Ovary (tissue), 9 donors: ENCODE results near the gene NUDCD3. TPM values are rescaled to one million over a fixed set of nuclear protein-coding genes. Genes with fewer than 3 reads are reported as not detected.
A peak's percentile ranks its signal among the peaks of the same experiment; 100 is the strongest.

Experiments used
- DNase-seq, 5 donors: peaks; one replicate each; pipeline ENCODE4 v3.0.0-alpha.2; 2019 to 2020
- H3K27ac ChIP-seq, 2 donors: fragments of 200-600 bp; one replicate each; pipeline versions ENCODE4 v1.5.1 to v1.8.0; 2019 to 2022
- H3K27me3 ChIP-seq: fragments of 200-600 bp; one replicate; pipeline ENCODE4 v1.8.0; 2022
- H3K36me3 ChIP-seq: fragments of 200-600 bp; sonication (generic); one replicate; pipeline ENCODE4 v1.5.1; 2019
- H3K4me1 ChIP-seq: one replicate; pipeline ENCODE4 v1.8.1; 2013; ENCODE audit warnings: mild to moderate bottlenecking, moderate library complexity; ENCODE audit not compliant: insufficient read depth
- H3K4me3 ChIP-seq: fragments of 200-600 bp; sonication (generic); one replicate; pipeline ENCODE4 v1.5.1; 2017
- H3K9me3 ChIP-seq, 2 donors: fragments of 200-600 bp in 1 of 2; sonication (generic) in 1 of 2; one replicate each; pipeline versions ENCODE4 v1.5.1 to v1.8.1; 2013 to 2019; ENCODE audit warnings: mild to moderate bottlenecking in 1 of 2, moderate library complexity in 1 of 2
- EP300 ChIP-seq: sonication (generic); formaldehyde crosslinking; IDR thresholded peaks from one replicate; pipeline ENCODE4 v1.6.1; 2017; ENCODE audit warnings: antibody characterized with exemption
- POLR2A ChIP-seq: fragments of 450-650 bp; IDR thresholded peaks from one replicate; pipeline ENCODE4 v1.6.1; 2017; ENCODE audit warnings: antibody characterized with exemption, mild to moderate bottlenecking, moderate library complexity
- WGBS, 3 donors: extraction: QIAGEN DNeasy Blood & Tissue Kit in 1 of 3; methylation state at CpG; one replicate each; pipeline versions ENCODE4 v1.1.5 to v1.1.7; 2013 to 2017; 5-methylcytosine and 5-hydroxymethylcytosine counted together
- intact Hi-C, 4 donors: fragments of 100-400 bp; cut with DNase I; formaldehyde crosslinking; loops; one replicate each; pipeline versions ENCODE4 v1.11.0 to v1.15.1; 2022 to 2023
- polyA plus RNA-seq, 2 donors: library from polyadenylated mRNA; stranded (reverse); fragments of 200-250 nt in 1 of 2; fragments of 350-450 nt in 1 of 2; fragmentation: Illumina TruSeq in 1 of 2; extraction: RNeasy Lipid Tissue Mini Kit (QIAGEN cat#74804) in 1 of 2; gene quantifications; one replicate each; pipeline ENCODE4 v1.2.3, GENCODE V29; 2013 to 2014
- total RNA-seq, 7 donors: library from RNA; depleted of rRNA in 2 of 7; stranded (reverse); fragments of >200 nt in 2 of 7; fragmentation: NEBNext Ultra II Directional in 3 of 7; extraction: Animal tissue kit (Norgen Biotek cat#: 25700) in 3 of 7; gene quantifications; one replicate each; pipeline versions ENCODE4 v1.1.0 to v1.2.4, GENCODE V29; 2016 to 2023
- TF ChIP-seq, protein P1 (sequence below), 3 donors: fragments of 450-650 bp in 2 of 3; fragments of 200-600 bp in 1 of 3; IDR thresholded peaks; one replicate each; pipeline versions ENCODE4 v1.5.1 to v1.8.0; 2016 to 2022; ENCODE audit warnings: antibody characterized with exemption in 3 of 3, mild to moderate bottlenecking in 1 of 3
- donor health status: DM: no; HTN: no; CAD: no; lungs with moderate emphysema.
- donor health status: DM: no; HTN: no; CAD: no.
- donor health status: Bipolar disorder and iron deficiency.
- donor health status: DM: yes; HTN: yes; CAD: no.
- donor health status: DM: no; HTN: no; CAD: no.
- donor health status: DM: yes; HTN: yes; CAD: no.

Gene NUDCD3
- total and polyA plus RNA-seq, 9 donors = 32.1 to 117 (median 102) TPM

GRCh38 chr7:44385434-44386138, 104.9 kb downstream of the NUDCD3 start:
- TF ChIP-seq POLR2A = no peak
- no peak for TF ChIP-seq EP300
- TF ChIP-seq, protein P1, sequence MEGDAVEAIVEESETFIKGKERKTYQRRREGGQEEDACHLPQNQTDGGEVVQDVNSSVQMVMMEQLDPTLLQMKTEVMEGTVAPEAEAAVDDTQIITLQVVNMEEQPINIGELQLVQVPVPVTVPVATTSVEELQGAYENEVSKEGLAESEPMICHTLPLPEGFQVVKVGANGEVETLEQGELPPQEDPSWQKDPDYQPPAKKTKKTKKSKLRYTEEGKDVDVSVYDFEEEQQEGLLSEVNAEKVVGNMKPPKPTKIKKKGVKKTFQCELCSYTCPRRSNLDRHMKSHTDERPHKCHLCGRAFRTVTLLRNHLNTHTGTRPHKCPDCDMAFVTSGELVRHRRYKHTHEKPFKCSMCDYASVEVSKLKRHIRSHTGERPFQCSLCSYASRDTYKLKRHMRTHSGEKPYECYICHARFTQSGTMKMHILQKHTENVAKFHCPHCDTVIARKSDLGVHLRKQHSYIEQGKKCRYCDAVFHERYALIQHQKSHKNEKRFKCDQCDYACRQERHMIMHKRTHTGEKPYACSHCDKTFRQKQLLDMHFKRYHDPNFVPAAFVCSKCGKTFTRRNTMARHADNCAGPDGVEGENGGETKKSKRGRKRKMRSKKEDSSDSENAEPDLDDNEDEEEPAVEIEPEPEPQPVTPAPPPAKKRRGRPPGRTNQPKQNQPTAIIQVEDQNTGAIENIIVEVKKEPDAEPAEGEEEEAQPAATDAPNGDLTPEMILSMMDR (IDR thresholded peaks at IDR 0.05) = no peak
- H3K9me3 ChIP-seq = no peaks in the 10 kb centered on the region
- no peak for DNase-seq
- H3K4me3 ChIP-seq = no peak overlapping the region
- intact Hi-C loops = no loop called here
- no peaks in the 10 kb centered on the region for H3K4me1 ChIP-seq
- no peaks in the 10 kb centered on the region for H3K36me3 ChIP-seq
- WGBS, 3 donors = 66 to 75% (median 68%) methylated on average over 13 of the region's 13 CpGs
- no peak overlapping the region for H3K27ac ChIP-seq
- H3K27me3 ChIP-seq = no peaks in the 10 kb centered on the region

DNA sequence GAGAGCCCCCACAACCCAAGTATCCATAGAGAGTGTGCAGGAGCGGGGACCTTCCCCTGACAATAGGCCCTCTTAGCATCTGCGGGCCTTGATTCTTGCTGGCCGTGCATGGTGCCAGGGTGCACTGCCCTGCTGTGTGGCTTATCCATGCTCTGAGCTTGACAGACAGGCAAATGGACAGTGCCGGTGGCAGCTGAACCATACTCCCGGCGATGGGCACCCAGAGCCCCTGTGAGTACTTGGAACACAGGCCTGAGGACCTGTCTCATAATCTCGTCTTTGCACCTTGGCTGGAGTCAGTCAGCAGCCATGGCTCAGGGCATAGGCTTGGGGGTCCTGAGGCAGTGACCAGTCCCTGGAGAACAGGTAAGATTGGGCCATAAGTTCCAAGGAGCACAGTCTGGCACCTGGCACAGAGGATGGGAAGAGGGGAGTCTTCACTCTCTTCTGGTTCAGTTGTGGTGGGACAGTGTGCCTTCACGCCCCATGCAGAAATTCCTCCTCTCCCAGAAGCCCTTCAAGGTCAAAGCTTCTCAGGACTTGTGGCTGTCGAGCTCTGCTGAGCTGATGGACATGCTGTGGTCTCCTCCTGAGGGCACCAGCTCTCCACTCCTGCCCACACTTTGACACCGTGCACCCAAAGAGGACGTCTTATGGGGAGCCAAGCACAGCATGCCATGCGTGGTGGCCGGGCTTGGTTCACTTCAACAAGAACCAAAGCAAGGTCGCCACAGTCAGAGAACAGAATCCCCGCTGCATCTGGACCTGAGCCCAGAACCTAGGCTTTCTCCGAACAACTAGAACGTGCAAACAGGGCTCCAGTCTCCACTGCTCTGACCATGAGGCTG, 105.6 kb downstream of the NUDCD3 start:
- 83 to 91% (median 87%) methylated on average over 17 of the region's 17 CpGs for WGBS, 3 donors
- Histone ChIP-seq H3K27me3 (no peaks in the 10 kb centered on the region), H3K9me3 (no peaks in the 10 kb centered on the region), H3K36me3 (no peaks in the 10 kb centered on the region), H3K4me3 (no peak overlapping the region), H3K27ac (no peak overlapping the region), H3K4me1 (no peaks in the 10 kb centered on the region)
- TF ChIP-seq EP300 (no peak), POLR2A (no peak)
- TF ChIP-seq, protein P1 (IDR thresholded peaks at IDR 0.05) = no peak
- intact Hi-C loops = no loop called here
- DNase-seq = no peak

DNA sequence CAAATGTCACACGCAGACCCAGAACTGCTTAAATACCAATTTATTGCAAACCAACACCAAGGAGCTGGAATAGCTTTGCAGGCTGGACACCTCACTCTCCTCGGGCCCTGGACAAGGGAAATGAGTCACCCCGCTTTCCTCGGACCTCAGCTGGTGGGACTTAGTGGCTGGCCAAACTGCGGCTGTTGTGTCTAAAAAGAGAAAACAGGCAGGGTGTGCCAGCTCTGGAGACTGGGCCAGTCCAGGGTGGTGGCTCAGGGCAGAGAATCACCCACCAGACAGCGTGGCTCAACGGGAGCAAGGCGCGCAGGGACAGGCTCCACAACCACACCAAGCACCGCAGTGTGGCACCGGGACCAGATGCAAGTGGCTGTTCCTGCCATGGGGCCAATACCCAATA, 106.9 kb downstream of the NUDCD3 start:
- Histone ChIP-seq H3K27ac (no peak overlapping the region), H3K9me3 (no peaks in the 10 kb centered on the region), H3K27me3 (no peaks in the 10 kb centered on the region), H3K36me3 (no peaks in the 10 kb centered on the region), H3K4me1 (no peaks in the 10 kb centered on the region), H3K4me3 (no peak overlapping the region)
- TF ChIP-seq POLR2A (no peak), EP300 (no peak)
- TF ChIP-seq, protein P1 (IDR thresholded peaks at IDR 0.05) = no peak
- intact Hi-C loops = no loop called here
- WGBS, 3 donors = 65 to 80% (median 68%) methylated on average over 11 of the region's 11 CpGs
- DNase-seq = peak in 1 of 5 donors; percentile 3

GRCh38 chr7:44382459-44383265, 107.8 kb downstream of the NUDCD3 start:
- TF ChIP-seq, protein P1 (IDR thresholded peaks at IDR 0.05) = no peak
- no peak for TF ChIP-seq POLR2A
- no peak for TF ChIP-seq EP300
- no peaks in the 10 kb centered on the region for H3K9me3 ChIP-seq
- DNase-seq = no peak
- H3K27me3 ChIP-seq = no peaks in the 10 kb centered on the region
- intact Hi-C loops = no loop called here
- H3K27ac ChIP-seq = no peak overlapping the region
- 54 to 61% (median 58%) methylated on average over 13 of the region's 13 CpGs for WGBS, 3 donors
- H3K4me3 ChIP-seq = no peak overlapping the region
- H3K36me3 ChIP-seq = no peaks in the 10 kb centered on the region
- H3K4me1 ChIP-seq = no peaks in the 10 kb centered on the region
